ENCODE data around the gene LPAR1. TPM values are rescaled to one million over a fixed set of nuclear protein-coding genes. Genes with fewer than 3 reads are reported as not detected.
"Not testable (repeated sequence)": the region's sequence is repeated elsewhere in the genome, so short reads cannot be mapped to it uniquely, and the experiment has no call there.

Gene LPAR1
- total RNA-seq, 4 donors from 2014 or later: 21.9 to 55.0 (median 25.9) TPM

DNA sequence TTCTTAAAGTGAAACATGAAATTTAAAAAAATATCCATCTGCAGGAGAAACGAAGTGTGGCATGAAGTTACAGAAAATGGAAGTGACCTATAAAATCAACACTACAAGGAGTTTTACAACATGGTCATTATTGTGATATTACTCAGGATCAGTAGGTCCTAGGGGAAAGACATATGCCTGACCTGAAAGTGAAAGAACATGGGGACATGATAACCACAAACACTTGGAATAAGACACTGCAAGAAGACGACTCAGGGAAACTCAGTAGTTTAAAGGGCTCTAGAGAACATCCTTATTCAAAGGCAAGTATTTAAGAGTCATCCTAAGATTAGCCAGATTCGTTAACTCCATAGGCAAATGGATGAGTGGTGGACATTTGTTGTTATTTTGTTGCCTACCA is 19.9 kb upstream of the LPAR1 start:
- TF ChIP-seq, protein P1, sequence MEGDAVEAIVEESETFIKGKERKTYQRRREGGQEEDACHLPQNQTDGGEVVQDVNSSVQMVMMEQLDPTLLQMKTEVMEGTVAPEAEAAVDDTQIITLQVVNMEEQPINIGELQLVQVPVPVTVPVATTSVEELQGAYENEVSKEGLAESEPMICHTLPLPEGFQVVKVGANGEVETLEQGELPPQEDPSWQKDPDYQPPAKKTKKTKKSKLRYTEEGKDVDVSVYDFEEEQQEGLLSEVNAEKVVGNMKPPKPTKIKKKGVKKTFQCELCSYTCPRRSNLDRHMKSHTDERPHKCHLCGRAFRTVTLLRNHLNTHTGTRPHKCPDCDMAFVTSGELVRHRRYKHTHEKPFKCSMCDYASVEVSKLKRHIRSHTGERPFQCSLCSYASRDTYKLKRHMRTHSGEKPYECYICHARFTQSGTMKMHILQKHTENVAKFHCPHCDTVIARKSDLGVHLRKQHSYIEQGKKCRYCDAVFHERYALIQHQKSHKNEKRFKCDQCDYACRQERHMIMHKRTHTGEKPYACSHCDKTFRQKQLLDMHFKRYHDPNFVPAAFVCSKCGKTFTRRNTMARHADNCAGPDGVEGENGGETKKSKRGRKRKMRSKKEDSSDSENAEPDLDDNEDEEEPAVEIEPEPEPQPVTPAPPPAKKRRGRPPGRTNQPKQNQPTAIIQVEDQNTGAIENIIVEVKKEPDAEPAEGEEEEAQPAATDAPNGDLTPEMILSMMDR (IDR thresholded peaks at IDR 0.05): no peak
- no peak for TF ChIP-seq POLR2A (IDR thresholded peaks at IDR 0.05)
- no peak for DNase-seq (ENCODE audit: low spot score in 2 of 2)
- intact Hi-C loops (cut with DNase I; ENCODE audit: low total_unique reads): no loop called here
- H3K4me3 ChIP-seq (ENCODE audit: low read depth, poor library complexity, severe bottlenecking): no peak overlapping the region
- 79 to 83% methylated on average over 3 of the region's 3 CpGs for WGBS, 2 donors

DNA sequence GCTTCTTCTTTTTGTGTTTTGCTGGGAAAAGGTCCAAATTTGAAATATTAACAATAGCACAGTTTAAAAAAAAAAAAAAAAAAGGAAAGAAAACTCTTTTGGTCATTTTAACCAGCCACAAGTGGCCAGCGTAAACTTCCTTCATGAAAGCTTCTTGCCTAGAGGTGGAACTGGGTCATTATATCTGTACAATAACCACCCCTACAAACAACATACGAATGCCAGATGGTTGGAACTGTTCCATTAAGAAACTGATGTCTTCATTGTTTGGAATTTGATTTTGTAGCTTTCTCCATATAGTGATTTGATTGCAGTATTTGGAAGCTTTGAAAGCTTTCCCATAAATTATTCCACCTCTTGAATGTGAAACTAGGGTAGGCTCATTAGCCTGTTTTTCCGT is 18.3 kb upstream of the LPAR1 start:
- TF ChIP-seq, protein P1 (IDR thresholded peaks at IDR 0.05): no peak
- TF ChIP-seq POLR2A (IDR thresholded peaks at IDR 0.05): no peak
- no peak for DNase-seq (ENCODE audit: low spot score in 2 of 2)
- H3K4me3 ChIP-seq (ENCODE audit: low read depth, poor library complexity, severe bottlenecking): no peak overlapping the region
- WGBS, 2 donors: 22 to 24% methylated on average over 3 of the region's 3 CpGs
- intact Hi-C loops (cut with DNase I; ENCODE audit: low total_unique reads): no loop called here

DNA sequence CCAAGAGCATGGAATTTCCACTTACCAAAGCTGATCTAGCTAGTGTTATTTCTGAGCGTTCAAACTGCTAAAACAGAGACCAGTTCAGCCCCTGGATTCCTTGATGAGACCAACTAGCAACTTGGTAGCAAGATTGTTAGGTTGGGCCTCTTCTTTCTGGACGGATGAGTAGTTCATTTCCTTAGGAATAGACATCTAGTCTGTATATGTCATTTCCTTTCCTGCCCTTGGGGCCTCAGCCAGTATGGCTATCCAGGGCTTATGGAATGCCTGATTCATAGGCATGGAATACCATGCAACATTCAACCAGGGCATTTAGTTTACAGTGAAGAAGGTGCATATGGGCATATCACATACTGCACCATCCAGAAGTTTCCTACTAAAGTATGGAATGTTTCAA is 14.5 kb upstream of the LPAR1 start:
- no peak for DNase-seq (ENCODE audit: low spot score in 2 of 2)
- intact Hi-C loops (cut with DNase I; ENCODE audit: low total_unique reads): no loop called here
- TF ChIP-seq, protein P1 (IDR thresholded peaks at IDR 0.05): no peak
- no peak for TF ChIP-seq POLR2A (IDR thresholded peaks at IDR 0.05)
- 83 to 85% methylated on average over 2 of the region's 2 CpGs for WGBS, 2 donors
- H3K4me3 ChIP-seq (ENCODE audit: low read depth, poor library complexity, severe bottlenecking): no peak overlapping the region

DNA sequence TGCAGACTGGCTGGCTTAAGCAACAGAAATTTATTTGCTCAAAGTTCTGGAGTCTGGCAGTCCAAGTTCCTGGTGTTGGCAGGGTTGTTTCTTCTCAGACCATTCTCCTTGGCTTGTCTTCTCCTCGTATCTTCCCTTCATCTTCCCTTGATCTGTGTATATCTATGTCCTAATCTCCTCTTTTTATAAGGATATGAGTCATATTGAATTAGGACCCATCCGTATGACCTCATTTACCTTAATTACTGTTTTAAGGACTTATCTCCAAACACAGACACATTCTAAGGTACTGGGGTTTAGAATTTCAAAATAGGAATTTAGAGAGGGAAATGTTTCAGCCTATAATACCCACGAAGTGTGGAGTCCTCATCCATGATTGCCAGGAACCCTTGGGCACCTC is 13.1 kb upstream of the LPAR1 start:
- intact Hi-C loops (cut with DNase I; ENCODE audit: low total_unique reads): no loop called here
- 48 to 57% methylated on average over 3 of the region's 3 CpGs for WGBS, 2 donors
- no peak overlapping the region for H3K4me3 ChIP-seq (ENCODE audit: low read depth, poor library complexity, severe bottlenecking)
- no peak for DNase-seq (ENCODE audit: low spot score in 2 of 2)
- TF ChIP-seq POLR2A (IDR thresholded peaks at IDR 0.05): no peak
- TF ChIP-seq, protein P1 (IDR thresholded peaks at IDR 0.05): no peak

DNA sequence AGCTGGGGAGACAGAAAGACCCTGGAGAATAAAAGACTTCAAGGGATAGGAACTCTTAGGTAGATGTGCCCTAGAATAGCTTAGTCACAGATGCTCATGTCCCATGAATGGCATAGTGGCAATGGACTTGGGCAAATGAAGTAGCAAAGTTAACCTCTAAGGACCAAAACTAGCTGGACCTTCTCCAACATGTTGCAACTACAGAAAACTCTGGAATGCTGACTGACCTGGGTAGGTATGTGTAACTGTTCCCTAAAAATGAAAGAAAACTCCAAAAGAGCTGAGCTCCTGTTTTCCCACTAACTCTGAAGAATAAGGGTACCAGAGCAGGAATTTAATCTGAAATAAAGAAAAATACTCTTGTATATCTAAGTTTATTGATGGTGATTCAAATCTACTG is 12.5 kb upstream of the LPAR1 start:
- TF ChIP-seq, protein P1 (IDR thresholded peaks at IDR 0.05): no peak
- no peak for TF ChIP-seq POLR2A (IDR thresholded peaks at IDR 0.05)
- no peak overlapping the region for H3K4me3 ChIP-seq (ENCODE audit: low read depth, poor library complexity, severe bottlenecking)
- DNase-seq (ENCODE audit: low spot score in 2 of 2): no peak
- intact Hi-C loops (cut with DNase I; ENCODE audit: low total_unique reads): no loop called here

DNA sequence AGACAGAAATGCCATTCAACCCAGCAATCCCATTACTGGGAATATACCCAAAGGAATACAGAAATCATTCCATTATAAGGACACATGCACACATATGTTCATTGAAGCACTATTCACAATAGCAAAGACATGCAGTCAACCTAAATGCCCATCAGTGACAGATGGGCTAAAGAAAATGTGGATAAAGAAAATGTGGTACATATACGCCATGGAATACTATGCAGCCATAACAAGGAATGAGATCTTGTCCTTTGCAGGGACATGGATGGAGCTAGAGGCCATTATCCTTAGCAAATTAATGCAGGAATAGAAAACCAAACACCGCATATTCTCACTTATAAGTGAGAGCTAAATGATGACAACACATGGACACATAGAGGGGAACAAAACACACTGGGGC is 9.0 kb upstream of the LPAR1 start:
- intact Hi-C loops (cut with DNase I; ENCODE audit: low total_unique reads); H3K4me3 ChIP-seq (ENCODE audit: low read depth, poor library complexity, severe bottlenecking); DNase-seq (ENCODE audit: low spot score in 2 of 2): not testable (repeated sequence)
- 97 to 98% methylated on average over 2 of the region's 2 CpGs for WGBS, 2 donors

Data from lower leg skin (tissue), 4 donors.